GM04503 (cell line): Measurements from ENCODE around the gene THBD.

Source experiments
- DNase-seq: peaks from one replicate; pipeline ENCODE4 v3.0.0-alpha.2; 2012; ENCODE audit warnings: low read depth

Gene THBD

GRCh38 chr20:23049201-23050075, at the start of gene THBD:
THBD (minus strand) TSS chr20:23049672; CDS start chr20:23049504, 168 bp downstream.
- no peak for DNase-seq

GRCh38 chr20:23097636-23098580, 48.4 kb upstream of the THBD start:
- DNase-seq: no peak

- no peak for DNase-seq
These were observed 47.6 kb upstream of the THBD start for GRCh38 chr20:23096986-23097520.

GRCh38 chr20:23096097-23096496, 46.6 kb upstream of the THBD start:
- DNase-seq: no peak

- no peak for DNase-seq
These were observed 46.0 kb upstream of the THBD start for GRCh38 chr20:23095499-23095898.

- no peak for DNase-seq
These were observed 45.5 kb upstream of the THBD start for GRCh38 chr20:23094927-23095326.

GRCh38 chr20:23094213-23094896, 44.9 kb upstream of the THBD start:
- no peak for DNase-seq

- no peak for DNase-seq
These were observed 44.1 kb upstream of the THBD start for GRCh38 chr20:23093613-23094012.

- DNase-seq: no peak
These were observed 43.5 kb upstream of the THBD start for GRCh38 chr20:23092861-23093495.

- no peak for DNase-seq
These were observed 42.9 kb upstream of the THBD start for GRCh38 chr20:23092384-23092756.

- DNase-seq: no peak
These were observed 42.4 kb upstream of the THBD start for GRCh38 chr20:23091721-23092383.

- no peak for DNase-seq
These were observed 41.4 kb upstream of the THBD start for GRCh38 chr20:23090878-23091277.

GRCh38 chr20:23090147-23090546, 40.7 kb upstream of the THBD start:
- DNase-seq: no peak

GRCh38 chr20:23088866-23089265, 39.4 kb upstream of the THBD start:
- DNase-seq: no peak

GRCh38 chr20:23087587-23088251, 38.2 kb upstream of the THBD start:
- DNase-seq: no peak

GRCh38 chr20:23086931-23087411, 37.5 kb upstream of the THBD start:
- no peak for DNase-seq

- DNase-seq: no peak
These were observed 36.6 kb upstream of the THBD start, which contains the start of gene CD93 for GRCh38 chr20:23086056-23086566. CD93 (minus strand) TSS chr20:23086324; CDS start chr20:23086192, 132 bp downstream.

- no peak for DNase-seq
These were observed 36.1 kb upstream of the THBD start for GRCh38 chr20:23085436-23086055.

GRCh38 chr20:23084845-23085365, 35.4 kb upstream of the THBD start:
- DNase-seq: no peak
